HuH-7 (cell line): ENCODE results near the gene ENDOV.

Source experiments
- DNase-seq: peaks from one replicate; pipeline ENCODE4 v3.0.0; 2011; ENCODE audit warnings: low spot score

Gene ENDOV

GRCh38 chr17:80449930-80450576, 35.1 kb downstream of the ENDOV start:
- DNase-seq = no peak

GRCh38 chr17:80451104-80451775, 36.3 kb downstream of the ENDOV start:
- no peak for DNase-seq

GRCh38 chr17:80452173-80452915, 37.4 kb downstream of the ENDOV start:
- DNase-seq = no peak

GRCh38 chr17:80453126-80453997, 38.4 kb downstream of the ENDOV start:
- DNase-seq = no peak

- DNase-seq = no peak
Measured at GRCh38 chr17:80453998-80454556, 39.1 kb downstream of the ENDOV start.

- DNase-seq = peak; percentile 99
Measured at GRCh38 chr17:80454557-80455335, 39.8 kb downstream of the ENDOV start.

GRCh38 chr17:80455336-80455710, 40.4 kb downstream of the ENDOV start:
- peak; percentile 93 for DNase-seq

GRCh38 chr17:80455784-80456183, 40.8 kb downstream of the ENDOV start:
- DNase-seq = no peak

GRCh38 chr17:80456465-80457235, 41.7 kb downstream of the ENDOV start:
- no peak for DNase-seq

DNA sequence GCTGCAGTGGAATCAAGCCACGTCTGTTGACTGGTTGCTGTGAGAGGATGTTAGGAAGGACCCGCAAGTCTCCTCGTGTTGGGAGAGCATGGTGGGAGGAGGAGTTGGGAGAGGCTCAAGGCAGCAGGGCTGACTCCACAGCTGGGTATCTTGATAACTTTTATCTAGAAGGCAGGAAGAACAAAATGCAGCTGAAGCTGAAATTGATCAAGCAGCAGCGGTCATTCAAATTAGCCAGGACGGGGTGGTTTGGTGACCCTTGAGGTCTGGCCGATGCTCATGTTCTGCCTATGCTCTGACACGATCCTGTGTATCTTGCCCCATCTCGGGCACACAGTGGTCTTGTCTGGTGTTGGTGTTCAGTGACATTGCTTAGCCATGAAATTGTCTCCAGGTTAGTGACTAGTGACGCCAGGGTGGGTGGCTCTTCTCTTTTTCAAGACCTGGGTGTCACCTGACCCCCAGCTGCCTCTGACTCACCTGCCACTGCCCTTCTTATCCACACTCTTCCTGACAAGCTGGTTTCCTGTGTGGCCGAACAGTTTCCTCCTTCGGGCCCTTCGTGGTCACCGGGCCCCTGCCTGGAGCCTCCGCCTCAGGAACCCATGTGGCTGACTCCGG, 42.4 kb downstream of the ENDOV start:
- DNase-seq = no peak

DNA sequence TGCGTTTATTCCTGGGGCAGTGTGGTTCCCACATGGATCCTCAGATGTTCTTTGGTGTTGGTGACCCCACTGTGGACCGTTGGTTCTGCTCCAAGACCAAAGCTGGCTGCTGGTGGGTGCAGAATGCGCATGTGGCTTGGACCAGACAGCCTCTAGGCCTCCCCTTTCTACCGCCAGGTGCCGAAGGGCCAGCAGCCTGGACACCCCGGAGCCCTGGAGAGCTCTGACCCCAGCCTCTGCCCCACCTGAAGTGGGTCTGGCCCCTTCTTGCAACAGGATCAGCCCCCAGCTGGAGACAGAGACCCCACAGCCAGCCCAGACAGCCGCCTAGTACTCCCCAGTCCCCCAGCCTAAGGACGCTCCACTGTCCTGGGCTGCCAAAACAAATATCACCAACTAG, 43.0 kb downstream of the ENDOV start:
- DNase-seq = no peak

DNA sequence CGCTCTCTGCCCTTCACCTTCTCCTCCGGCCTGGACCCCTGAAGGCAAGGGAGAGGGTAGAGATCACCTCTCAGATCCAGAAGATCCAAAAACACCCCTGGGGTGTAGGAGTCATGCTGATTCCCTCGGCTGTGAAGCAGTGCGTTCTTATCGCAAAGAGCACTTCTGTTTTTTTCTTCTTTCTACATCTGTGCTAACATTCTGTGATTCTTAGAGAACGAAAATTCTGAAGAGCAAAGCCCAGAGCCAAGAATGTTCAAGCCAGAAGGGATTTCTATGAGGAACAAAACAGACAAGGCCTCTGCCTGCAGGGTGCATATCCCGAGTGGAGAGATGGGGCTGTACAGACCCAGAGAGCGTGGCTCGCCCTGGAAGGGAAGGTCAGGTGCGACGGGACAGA, 44.3 kb downstream of the ENDOV start:
- no peak for DNase-seq

- DNase-seq = no peak
Measured at GRCh38 chr17:80460429-80460834, 45.5 kb downstream of the ENDOV start.

DNA sequence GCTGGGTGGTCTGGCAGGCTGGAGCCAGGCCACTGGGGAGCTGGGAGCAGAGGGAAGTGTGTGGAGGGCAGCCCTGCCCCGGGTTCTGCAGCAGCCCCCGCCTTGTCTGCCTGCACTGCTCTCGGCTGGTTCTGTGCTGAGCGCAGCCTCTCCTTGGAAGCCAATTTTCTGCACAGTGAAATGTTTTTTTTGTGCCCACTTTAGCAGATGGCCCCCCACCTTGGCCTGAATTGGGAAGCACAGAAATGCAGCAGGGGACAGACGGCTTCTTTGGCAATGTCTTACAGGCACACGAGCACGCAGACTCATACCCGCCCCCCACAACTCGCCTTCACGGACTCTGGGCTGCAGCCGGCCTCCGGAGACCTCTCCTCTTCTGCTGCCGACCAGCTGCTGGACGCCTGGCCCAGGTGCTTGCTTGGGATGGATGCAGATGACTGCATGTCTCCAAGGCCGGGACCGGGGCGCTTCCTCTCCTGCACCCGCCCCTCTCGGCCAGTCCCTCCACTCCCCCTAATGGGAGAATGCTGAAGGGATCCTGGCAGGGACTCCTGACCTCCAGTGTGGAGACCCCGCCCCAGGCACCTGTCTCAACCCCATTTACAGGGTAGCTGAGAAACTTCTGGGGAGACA, 46.7 kb downstream of the ENDOV start:
- DNase-seq = no peak

- no peak for DNase-seq
Measured at GRCh38 chr17:80463784-80464400, 48.9 kb downstream of the ENDOV start.

DNA sequence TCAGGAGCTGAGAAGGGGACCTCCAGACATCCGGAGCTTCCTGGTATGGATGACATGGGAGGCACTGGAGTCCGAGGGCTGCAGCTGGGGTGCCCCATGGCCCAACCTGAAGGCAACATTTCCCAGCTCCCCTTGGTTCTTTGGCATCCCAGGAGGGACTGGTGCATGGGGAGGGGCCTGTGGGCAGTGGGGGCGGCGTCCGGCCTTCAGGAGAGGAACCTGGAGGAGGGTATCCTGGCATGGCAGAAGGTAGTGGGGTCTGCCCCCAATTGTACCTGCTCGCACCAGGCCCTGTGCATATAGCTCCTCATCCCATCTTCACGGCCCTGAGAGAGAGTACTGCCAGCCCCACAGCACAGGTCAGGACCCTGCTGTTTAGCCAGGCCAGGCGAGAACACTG, 49.5 kb downstream of the ENDOV start:
- no peak for DNase-seq

GRCh38 chr17:80465327-80465974, 50.5 kb downstream of the ENDOV start:
- no peak for DNase-seq

DNA sequence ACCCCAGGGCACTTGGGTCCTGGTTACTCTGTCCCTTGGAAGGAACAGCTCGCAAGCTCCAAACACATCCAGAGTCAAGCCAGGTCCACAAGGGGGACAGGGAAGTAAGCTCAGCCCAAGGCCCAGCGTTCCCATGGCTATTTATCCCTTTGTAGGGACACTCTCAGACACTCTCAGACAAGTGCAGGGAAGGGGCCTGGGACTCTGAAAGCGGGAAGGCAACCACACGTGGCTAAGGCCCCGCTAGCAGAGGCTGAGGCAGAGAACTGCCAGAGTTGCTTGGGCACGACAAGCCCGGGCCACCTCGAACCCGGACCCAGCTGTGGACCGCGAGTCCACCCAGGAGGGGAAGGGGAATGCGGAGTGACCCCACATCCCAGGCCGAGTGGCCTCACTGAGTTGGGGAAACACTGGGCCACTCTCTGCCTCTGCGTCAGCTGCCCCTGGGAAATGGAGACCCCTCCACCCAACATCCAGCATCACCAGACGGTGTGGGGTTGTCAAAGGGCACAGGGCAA, 51.3 kb downstream of the ENDOV start:
- no peak for DNase-seq
